Breast epithelium (tissue), 4 donors: ENCODE results near the gene LRCOL1. TPM values are rescaled to one million over a fixed set of nuclear protein-coding genes. Genes with fewer than 3 reads are reported as not detected.
A peak's percentile ranks its signal among the peaks of the same experiment; 100 is the strongest.

Source experiments
- DNase-seq, 2 donors: peaks; one replicate each; pipeline ENCODE4 v3.0.0-alpha.2; 2019; ENCODE audit warnings: low spot score in 2 of 2
- H3K27ac ChIP-seq, 2 donors: fragments of 200-600 bp; sonication (generic) in 1 of 2; one replicate each; pipeline ENCODE4 v1.5.1; 2016 to 2019; ENCODE audit warnings: mild to moderate bottlenecking in 1 of 2
- H3K27me3 ChIP-seq, 2 donors: fragments of 200-600 bp; sonication (generic) in 1 of 2; one replicate each; pipeline versions ENCODE4 v1.5.1 to v1.6.0; 2017 to 2019; ENCODE audit warnings: control low read depth in 1 of 2, mild to moderate bottlenecking in 1 of 2
- H3K36me3 ChIP-seq: fragments of 200-600 bp; one replicate; pipeline ENCODE4 v1.5.1; 2019
- H3K4me1 ChIP-seq, 2 donors: fragments of 200-600 bp; sonication (generic); one replicate each; pipeline ENCODE4 v1.5.1; 2016 to 2019; ENCODE audit warnings: control low read depth in 1 of 2
- H3K4me3 ChIP-seq, 3 donors: fragments of 200-600 bp; sonication (generic); 1 replicate in 2 of 3; 2 replicates in 1 of 3; pipeline ENCODE4 v1.5.1; 2016 to 2019; ENCODE audit warnings: mild to moderate bottlenecking in 3 of 3, moderate library complexity in 2 of 3
- H3K9me3 ChIP-seq, 2 donors: fragments of 200-600 bp; sonication (generic) in 1 of 2; one replicate each; pipeline ENCODE4 v1.5.1; 2016 to 2019; ENCODE audit warnings: control low read depth in 1 of 2
- CTCF ChIP-seq, 3 donors: fragments of 450-650 bp; IDR thresholded peaks; one replicate each; pipeline ENCODE4 v1.5.1; 2016 to 2017; ENCODE audit warnings: antibody characterized with exemption in 3 of 3, mild to moderate bottlenecking in 3 of 3, moderate library complexity in 3 of 3
- POLR2A ChIP-seq: fragments of 450-650 bp; IDR thresholded peaks from one replicate; pipeline ENCODE4 v1.6.1; 2016; ENCODE audit warnings: antibody characterized with exemption, mild to moderate bottlenecking, moderate library complexity
- POLR2AphosphoS5 ChIP-seq, 3 donors: sonication (generic); formaldehyde crosslinking; IDR thresholded peaks; one replicate each; pipeline ENCODE4 v1.6.1; 2017; ENCODE audit warnings: antibody characterized with exemption in 3 of 3
- intact Hi-C: fragments of 100-400 bp; cut with DNase I; formaldehyde crosslinking; loops from one replicate; pipeline ENCODE4 v1.15.1; 2023; ENCODE audit warnings: low total_unique reads
- total RNA-seq, 3 donors: library from RNA; depleted of rRNA; stranded (reverse); fragments of >200 nt; gene quantifications; one replicate each; pipeline ENCODE4 v1.1.0, GENCODE V29; 2016

Gene LRCOL1
- total RNA-seq, 3 donors from 2014 or later = 0.59 TPM; not detected in 2

GRCh38 chr12:132606466-132606865 is 3.9 kb downstream of the LRCOL1 start:
- no peak for DNase-seq
- Histone ChIP-seq H3K36me3 (no peaks in the 10 kb centered on the region), H3K27me3 (peaks cover 0 to 50% of the 10 kb centered on the region in 2 donors), H3K4me3 (no peak overlapping the region), H3K27ac (no peak overlapping the region), H3K9me3 (peaks cover 0 to 2% of the 10 kb centered on the region in 2 donors), H3K4me1 (no peaks in the 10 kb centered on the region)
- no peak for TF ChIP-seq POLR2AphosphoS5 (IDR thresholded peaks at IDR 0.05)
- intact Hi-C loops = no loop called here

GRCh38 chr12:132605892-132606291 is 4.5 kb downstream of the LRCOL1 start:
- Histone ChIP-seq H3K4me1 (peaks cover 0 to 4% of the 10 kb centered on the region in 2 donors), H3K36me3 (no peaks in the 10 kb centered on the region), H3K27ac (no peak overlapping the region), H3K27me3 (peaks cover 0 to 49% of the 10 kb centered on the region in 2 donors), H3K9me3 (no peaks in the 10 kb centered on the region), H3K4me3 (no peak overlapping the region)
- TF ChIP-seq CTCF (IDR thresholded peaks at IDR 0.05) (no peak), POLR2A (no peak), POLR2AphosphoS5 (IDR thresholded peaks at IDR 0.05) (no peak)
- DNase-seq = no peak
- intact Hi-C loops = no loop called here

- intact Hi-C loops = no loop called here
- Histone ChIP-seq H3K27me3 (peaks cover 0 to 49% of the 10 kb centered on the region in 2 donors), H3K9me3 (no peaks in the 10 kb centered on the region), H3K27ac (no peak overlapping the region), H3K4me1 (peaks cover 0 to 7% of the 10 kb centered on the region in 2 donors), H3K4me3 (peak overlapping the region in 1 of 3 donors; percentile 34), H3K36me3 (no peaks in the 10 kb centered on the region)
- no peak for DNase-seq
- TF ChIP-seq CTCF (IDR thresholded peaks at IDR 0.05) = no peak
- TF ChIP-seq POLR2AphosphoS5 (IDR thresholded peaks at IDR 0.05) = no peak
- TF ChIP-seq POLR2A = no peak
Measured at GRCh38 chr12:132604668-132605441, 5.5 kb downstream of the LRCOL1 start.

- H3K9me3 ChIP-seq = no peaks in the 10 kb centered on the region
- H3K36me3 ChIP-seq = no peaks in the 10 kb centered on the region
- H3K4me3 ChIP-seq = peak overlapping the region; percentile 34 to 60 (median 35)
- no peak for TF ChIP-seq CTCF (IDR thresholded peaks at IDR 0.05)
- no peak for TF ChIP-seq POLR2A
- no peak for TF ChIP-seq POLR2AphosphoS5 (IDR thresholded peaks at IDR 0.05)
- no peak for DNase-seq
- H3K4me1 ChIP-seq = peaks cover 0 to 7% of the 10 kb centered on the region in 2 donors
- H3K27me3 ChIP-seq = peaks cover 0 to 49% of the 10 kb centered on the region in 2 donors
- intact Hi-C loops = no loop called here
- peak overlapping the region in 1 of 2 donors; percentile 80 for H3K27ac ChIP-seq
Measured at GRCh38 chr12:132604151-132604618, 6.2 kb downstream of the LRCOL1 start.

- Histone ChIP-seq H3K27me3 (peaks cover 0 to 49% of the 10 kb centered on the region in 2 donors), H3K36me3 (no peaks in the 10 kb centered on the region)
- intact Hi-C loops = loop anchor here (1.0 kb wide), 1 partner anchor 21 kb away; no protein-coding TSS in a partner anchor
Measured at GRCh38 chr12:132603240-132604150, 6.9 kb downstream of the LRCOL1 start.

More at GRCh38 chr12:132603240-132604150, 6.9 kb downstream of the LRCOL1 start:
- peak overlapping the region; percentile 34 to 60 (median 35) for H3K4me3 ChIP-seq
- TF ChIP-seq CTCF (IDR thresholded peaks at IDR 0.05) = no peak
- no peak for DNase-seq
- peak overlapping the region in 1 of 2 donors; percentile 80 for H3K27ac ChIP-seq
- H3K9me3 ChIP-seq = no peaks in the 10 kb centered on the region
- H3K4me1 ChIP-seq = peaks cover 0 to 7% of the 10 kb centered on the region in 2 donors
